Measurements from ENCODE around the gene PIGBOS1.

DNA sequence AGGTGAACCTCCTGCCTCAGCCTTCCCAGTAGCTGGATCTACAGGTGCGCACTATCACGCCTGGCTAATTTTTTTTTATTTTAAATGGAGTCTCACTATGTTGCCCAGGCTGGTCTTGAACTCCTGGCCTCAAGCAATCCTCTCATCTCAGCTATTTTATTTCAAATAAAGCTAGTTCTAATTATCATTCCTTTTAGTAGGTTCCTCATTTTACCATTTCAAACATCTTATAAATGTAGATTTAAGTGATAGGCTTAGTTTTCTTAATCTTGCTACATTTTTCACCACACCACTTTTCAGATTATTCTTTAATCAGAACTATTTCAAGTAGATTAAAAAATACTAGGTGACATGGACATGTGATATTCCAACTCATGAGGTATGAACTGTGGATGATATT, 30.4 kb upstream of the PIGBOS1 start:
- TF ChIP-seq EZH2 (IDR thresholded peaks at IDR 0.05) = no peak
- TF ChIP-seq, protein P1, sequence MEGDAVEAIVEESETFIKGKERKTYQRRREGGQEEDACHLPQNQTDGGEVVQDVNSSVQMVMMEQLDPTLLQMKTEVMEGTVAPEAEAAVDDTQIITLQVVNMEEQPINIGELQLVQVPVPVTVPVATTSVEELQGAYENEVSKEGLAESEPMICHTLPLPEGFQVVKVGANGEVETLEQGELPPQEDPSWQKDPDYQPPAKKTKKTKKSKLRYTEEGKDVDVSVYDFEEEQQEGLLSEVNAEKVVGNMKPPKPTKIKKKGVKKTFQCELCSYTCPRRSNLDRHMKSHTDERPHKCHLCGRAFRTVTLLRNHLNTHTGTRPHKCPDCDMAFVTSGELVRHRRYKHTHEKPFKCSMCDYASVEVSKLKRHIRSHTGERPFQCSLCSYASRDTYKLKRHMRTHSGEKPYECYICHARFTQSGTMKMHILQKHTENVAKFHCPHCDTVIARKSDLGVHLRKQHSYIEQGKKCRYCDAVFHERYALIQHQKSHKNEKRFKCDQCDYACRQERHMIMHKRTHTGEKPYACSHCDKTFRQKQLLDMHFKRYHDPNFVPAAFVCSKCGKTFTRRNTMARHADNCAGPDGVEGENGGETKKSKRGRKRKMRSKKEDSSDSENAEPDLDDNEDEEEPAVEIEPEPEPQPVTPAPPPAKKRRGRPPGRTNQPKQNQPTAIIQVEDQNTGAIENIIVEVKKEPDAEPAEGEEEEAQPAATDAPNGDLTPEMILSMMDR (IDR thresholded peaks at IDR 0.05) = no peak
- no peak for TF ChIP-seq EZH2phosphoT487 (IDR thresholded peaks at IDR 0.05)

All from neural progenitor cell (in vitro differentiated cells).